PC-9 (cell line): ENCODE results near the gene TENM4.

Source experiments
- EZH2 ChIP-seq: fragments of 200-600 bp; sonication (generic); IDR thresholded peaks from 2 replicates; pipeline ENCODE4 v1.8.0; 2017; ENCODE audit warnings: antibody characterized with exemption, low read depth
- TF ChIP-seq, protein P1 (sequence below): fragments of 200-600 bp; sonication (generic); conservative IDR thresholded peaks from 2 replicates; pipeline ENCODE4 v1.6.1; 2017; ENCODE audit warnings: mixed run types, antibody characterized with exemption, mild to moderate bottlenecking, moderate library complexity

DNA sequence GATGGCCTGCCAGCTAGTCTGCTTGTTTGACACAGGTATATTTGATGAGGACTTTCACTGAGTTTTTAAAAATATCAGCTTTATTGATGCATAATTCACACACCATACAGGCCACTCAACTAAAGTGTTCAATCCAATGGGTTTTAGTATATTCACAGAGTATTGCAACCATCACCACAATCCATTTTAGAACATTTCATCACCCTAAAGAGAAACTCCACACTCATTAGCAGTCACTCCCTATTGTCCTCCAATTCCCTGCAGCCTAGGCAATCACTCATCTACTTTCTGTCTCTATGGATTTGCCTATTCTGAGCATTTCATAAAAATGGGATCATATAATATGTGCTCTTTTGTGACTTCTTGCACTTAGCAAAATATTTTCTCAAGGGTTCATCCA lies 468.2 kb downstream of the TENM4 start:
- TF ChIP-seq, protein P1, sequence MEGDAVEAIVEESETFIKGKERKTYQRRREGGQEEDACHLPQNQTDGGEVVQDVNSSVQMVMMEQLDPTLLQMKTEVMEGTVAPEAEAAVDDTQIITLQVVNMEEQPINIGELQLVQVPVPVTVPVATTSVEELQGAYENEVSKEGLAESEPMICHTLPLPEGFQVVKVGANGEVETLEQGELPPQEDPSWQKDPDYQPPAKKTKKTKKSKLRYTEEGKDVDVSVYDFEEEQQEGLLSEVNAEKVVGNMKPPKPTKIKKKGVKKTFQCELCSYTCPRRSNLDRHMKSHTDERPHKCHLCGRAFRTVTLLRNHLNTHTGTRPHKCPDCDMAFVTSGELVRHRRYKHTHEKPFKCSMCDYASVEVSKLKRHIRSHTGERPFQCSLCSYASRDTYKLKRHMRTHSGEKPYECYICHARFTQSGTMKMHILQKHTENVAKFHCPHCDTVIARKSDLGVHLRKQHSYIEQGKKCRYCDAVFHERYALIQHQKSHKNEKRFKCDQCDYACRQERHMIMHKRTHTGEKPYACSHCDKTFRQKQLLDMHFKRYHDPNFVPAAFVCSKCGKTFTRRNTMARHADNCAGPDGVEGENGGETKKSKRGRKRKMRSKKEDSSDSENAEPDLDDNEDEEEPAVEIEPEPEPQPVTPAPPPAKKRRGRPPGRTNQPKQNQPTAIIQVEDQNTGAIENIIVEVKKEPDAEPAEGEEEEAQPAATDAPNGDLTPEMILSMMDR: no peak
- no peak for TF ChIP-seq EZH2
